Psoas muscle (tissue), 8 donors: ENCODE measurements around the gene ABCA3. TPM values are rescaled to one million over a fixed set of nuclear protein-coding genes. Genes with fewer than 3 reads are reported as not detected.

Experiments used
- ATAC-seq, 4 donors: fragments of 200-7000 bp; cut with Tn5 transposase; one replicate each; pipeline ENCODE4 v1.9.1; 2020; ENCODE audit warnings: moderate library complexity in 3 of 4, mild to moderate bottlenecking in 2 of 4
- DNase-seq, 2 donors: peaks; one replicate each; pipeline ENCODE4 v3.0.0-alpha.2; 2020
- H3K27ac ChIP-seq: fragments of 200-600 bp; one replicate; pipeline ENCODE4 v1.8.0; 2022
- H3K27me3 ChIP-seq, 3 donors: fragments of 200-600 bp in 1 of 3; one replicate each; pipeline versions ENCODE4 v1.6.1 to v1.8.0; 2013 to 2022; ENCODE audit warnings: low read length in 2 of 3, mild to moderate bottlenecking in 2 of 3, moderate library complexity in 1 of 3; ENCODE audit not compliant: insufficient read depth in 3 of 3
- H3K36me3 ChIP-seq, 2 donors: fragments of 200-600 bp in 1 of 2; one replicate each; pipeline versions ENCODE4 v1.6.1 to v1.8.0; 2013 to 2022; ENCODE audit warnings: low read depth in 1 of 2, mild to moderate bottlenecking in 1 of 2, moderate library complexity in 1 of 2; ENCODE audit not compliant: insufficient read depth in 1 of 2
- H3K4me1 ChIP-seq: fragments of 200-600 bp; one replicate; pipeline ENCODE4 v1.8.0; 2022
- H3K4me3 ChIP-seq: fragments of 200-600 bp; one replicate; pipeline ENCODE4 v1.8.0; 2022; ENCODE audit warnings: mild to moderate bottlenecking
- H3K9me3 ChIP-seq: fragments of 200-600 bp; one replicate; pipeline ENCODE4 v1.8.0; 2022
- WGBS, 3 donors: extraction: QIAGEN DNeasy Blood & Tissue Kit; methylation state at CpG; one replicate each; pipeline versions ENCODE4 v1.1.6 to v1.1.7; 2013; 5-methylcytosine and 5-hydroxymethylcytosine counted together
- intact Hi-C, 2 donors: fragments of 100-400 bp; cut with DNase I; formaldehyde crosslinking; loops; one replicate each; pipeline versions ENCODE4 v1.11.0 to v1.14.2; 2022
- polyA plus RNA-seq, 3 donors: library from polyadenylated mRNA; stranded (reverse); fragments of 200-250 nt; gene quantifications; one replicate each; pipeline ENCODE4 v1.2.3, GENCODE V29; 2013
- total RNA-seq, 4 donors: library from RNA; stranded (reverse); fragmentation: NEBNext Ultra II Directional in 2 of 4; extraction: Animal tissue kit (Norgen Biotek cat#: 25700) in 2 of 4; gene quantifications; one replicate each; pipeline versions ENCODE4 v1.2.1 to v1.2.4, GENCODE V29; 2021 to 2023
- TF ChIP-seq, protein P1 (sequence below): fragments of 200-600 bp; IDR thresholded peaks from one replicate; pipeline ENCODE4 v1.8.0; 2022; ENCODE audit warnings: antibody characterized with exemption
- donor health status: healthy with polysubstance abuse.
- donor health status: DM: no; HTN: no; CAD: no; lungs with moderate emphysema.
- donor health status: Bipolar disorder and iron deficiency.
- donor health status: healthy.
- donor health status: DM: yes; HTN: yes; CAD: no.
- donor health status: DM: no; HTN: no; CAD: no.
- donor health status: DM: no; HTN: no; CAD: no.
- donor health status: DM: yes; HTN: yes; CAD: no.

Gene ABCA3
- total and polyA plus RNA-seq, 7 donors = 2.2 to 9.4 (median 8.6) TPM

GRCh38 chr16:2235234-2235651, 105.3 kb downstream of the ABCA3 start:
- no peak for ATAC-seq
- H3K4me1 ChIP-seq = peaks cover 9% of the 10 kb centered on the region
- DNase-seq = no peak
- peaks cover 0 to 13% (median 4%) of the 10 kb centered on the region in 3 donors for H3K27me3 ChIP-seq
- H3K36me3 ChIP-seq = peaks cover 3 to 67% of the 10 kb centered on the region in 2 donors
- no peaks in the 10 kb centered on the region for H3K9me3 ChIP-seq
- TF ChIP-seq, protein P1, sequence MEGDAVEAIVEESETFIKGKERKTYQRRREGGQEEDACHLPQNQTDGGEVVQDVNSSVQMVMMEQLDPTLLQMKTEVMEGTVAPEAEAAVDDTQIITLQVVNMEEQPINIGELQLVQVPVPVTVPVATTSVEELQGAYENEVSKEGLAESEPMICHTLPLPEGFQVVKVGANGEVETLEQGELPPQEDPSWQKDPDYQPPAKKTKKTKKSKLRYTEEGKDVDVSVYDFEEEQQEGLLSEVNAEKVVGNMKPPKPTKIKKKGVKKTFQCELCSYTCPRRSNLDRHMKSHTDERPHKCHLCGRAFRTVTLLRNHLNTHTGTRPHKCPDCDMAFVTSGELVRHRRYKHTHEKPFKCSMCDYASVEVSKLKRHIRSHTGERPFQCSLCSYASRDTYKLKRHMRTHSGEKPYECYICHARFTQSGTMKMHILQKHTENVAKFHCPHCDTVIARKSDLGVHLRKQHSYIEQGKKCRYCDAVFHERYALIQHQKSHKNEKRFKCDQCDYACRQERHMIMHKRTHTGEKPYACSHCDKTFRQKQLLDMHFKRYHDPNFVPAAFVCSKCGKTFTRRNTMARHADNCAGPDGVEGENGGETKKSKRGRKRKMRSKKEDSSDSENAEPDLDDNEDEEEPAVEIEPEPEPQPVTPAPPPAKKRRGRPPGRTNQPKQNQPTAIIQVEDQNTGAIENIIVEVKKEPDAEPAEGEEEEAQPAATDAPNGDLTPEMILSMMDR = no peak
- H3K4me3 ChIP-seq = no peak overlapping the region
- no peak overlapping the region for H3K27ac ChIP-seq
- 87 to 90% (median 89%) methylated on average over 22 to 28 of the region's 28 CpGs for WGBS, 3 donors
- intact Hi-C loops = no loop called here

GRCh38 chr16:2234813-2235170, 105.7 kb downstream of the ABCA3 start:
- H3K27me3 ChIP-seq = peaks cover 0 to 13% (median 4%) of the 10 kb centered on the region in 3 donors
- H3K9me3 ChIP-seq = no peaks in the 10 kb centered on the region
- no peak overlapping the region for H3K27ac ChIP-seq
- DNase-seq (no peak), ATAC-seq (no peak)
- no peak overlapping the region for H3K4me3 ChIP-seq
- peaks cover 3 to 67% of the 10 kb centered on the region in 2 donors for H3K36me3 ChIP-seq
- H3K4me1 ChIP-seq = peaks cover 9% of the 10 kb centered on the region
- TF ChIP-seq, protein P1 = no peak
- intact Hi-C loops = no loop called here
- whole genome bisulfite sequencing, 3 donors = 90 to 93% (median 93%) methylated on average over 17 to 18 of the region's 18 CpGs

GRCh38 chr16:2233872-2234812, 106.4 kb downstream of the ABCA3 start:
- H3K27ac ChIP-seq = no peak overlapping the region
- peaks cover 0 to 13% (median 4%) of the 10 kb centered on the region in 3 donors for H3K27me3 ChIP-seq
- DNase-seq (no peak), ATAC-seq (no peak)
- TF ChIP-seq, protein P1 = no peak
- H3K4me1 ChIP-seq = peaks cover 9% of the 10 kb centered on the region
- H3K36me3 ChIP-seq = peaks cover 3 to 67% of the 10 kb centered on the region in 2 donors
- H3K9me3 ChIP-seq = no peaks in the 10 kb centered on the region
- no peak overlapping the region for H3K4me3 ChIP-seq
- intact Hi-C loops = no loop called here
- WGBS, 3 donors = 93 to 96% (median 94%) methylated on average over 41 to 51 of the region's 51 CpGs

GRCh38 chr16:2233046-2233775, 107.3 kb downstream of the ABCA3 start:
- Histone ChIP-seq H3K27me3 (peaks cover 0 to 13% (median 4%) of the 10 kb centered on the region in 3 donors), H3K9me3 (no peaks in the 10 kb centered on the region), H3K36me3 (peaks cover 3 to 76% of the 10 kb centered on the region in 2 donors), H3K27ac (no peak overlapping the region), H3K4me1 (peaks cover 9% of the 10 kb centered on the region), H3K4me3 (no peak overlapping the region)
- no peak for DNase-seq
- WGBS, 3 donors = 85 to 91% (median 88%) methylated on average over 26 to 28 of the region's 28 CpGs
- TF ChIP-seq, protein P1 = no peak
- no peak for ATAC-seq
- intact Hi-C loops = no loop called here
